ENCODE results near the gene KCNG1. TPM values are rescaled to one million over a fixed set of nuclear protein-coding genes. Genes with fewer than 3 reads are reported as not detected.

The KCNG1 gene
- total and polyA plus RNA-seq, 2 of the 4 experiments (the other 2 are of a cell fraction) = 23.7 to 51.4 TPM

GRCh38 chr20:50959543-50960126 is 63.3 kb downstream of the KCNG1 start:
- Histone ChIP-seq H3K4me3 (ENCODE audit: insufficient read depth, low read depth, low read length) (peak overlapping the region; percentile 91), H4K91ac (ENCODE audit: insufficient read depth, low read depth, low read length) (no peak overlapping the region), H2BK5ac (ENCODE audit: low read depth, low read length, poor library complexity, severe bottlenecking) (no peak overlapping the region), H3K9me3 (ENCODE audit: control insufficient read depth, insufficient read depth, low read length) (no peaks in the 10 kb centered on the region), H4K5ac (ENCODE audit: low read depth, low read length) (peak overlapping the region; percentile 57; the same call in 1 of the 2 replicates), H3K4me2 (ENCODE audit: low read depth, low read length) (peak overlapping the region; percentile 89), H3K27me3 (ENCODE audit: control insufficient read depth, insufficient read depth, low read length) (no peaks in the 10 kb centered on the region), H3K4ac (ENCODE audit: low read depth, low read length) (0 out of 2 replicates have a peak overlapping the region, but pooled peaks have one; percentile 76), H2AK9ac (replicated peaks; ENCODE audit: low read depth, low read length, poor library complexity) (peak overlapping the region; percentile 80), H3K79me1 (ENCODE audit: low read depth in 1 of 2, low read length in 2 of 2) (peaks cover 10 to 50% of the 10 kb centered on the region in 2 experiments; a peak in 3 of 4 replicates), H2AFZ (replicated peaks; ENCODE audit: low read length, poor library complexity) (peak overlapping the region; percentile 97), H3K27ac (ENCODE audit: insufficient read depth, low read length) (no peak overlapping the region; the same call in 1 of the 2 replicates), H2BK120ac (ENCODE audit: low read depth, low read length) (no peak overlapping the region), H3K56ac (ENCODE audit: extremely low read depth, insufficient read depth, low read length) (no peak overlapping the region), H2BK20ac (ENCODE audit: low read depth, low read length) (no peak overlapping the region), H2BK15ac (ENCODE audit: low read depth, low read length) (no peak overlapping the region), H3K36me3 (ENCODE audit: control insufficient read depth, insufficient read depth, low read length) (peaks cover 2% of the 10 kb centered on the region), H3K18ac (ENCODE audit: low read depth, low read length) (no peak overlapping the region), H2AK5ac (ENCODE audit: low read depth, low read length) (peak overlapping the region; percentile 67), H3K9me1 (ENCODE audit: insufficient read depth, low read length) (peaks cover 7% of the 10 kb centered on the region; the same call in 1 of the 2 replicates), H4K20me1 (ENCODE audit: insufficient read depth, low read length) (peaks cover 26% of the 10 kb centered on the region), H3K23ac (ENCODE audit: low read depth, low read length) (no peak overlapping the region), H3K14ac (replicated peaks; ENCODE audit: low read depth, low read length) (no peak overlapping the region), H3K9ac (ENCODE audit: low read depth, low read length) (0 out of 2 replicates have a peak overlapping the region, but pooled peaks have one; percentile 97), H3K4me1 (ENCODE audit: control insufficient read depth, insufficient read depth, low read length) (peaks cover 10% of the 10 kb centered on the region), H4K8ac (ENCODE audit: low read depth in 2 of 2, low read length in 2 of 2) (peak overlapping the region; percentile 65 to 96; a peak in 3 of 4 replicates)
- intact Hi-C loops (cut with micrococcal nuclease) = loop anchor here (2.0 kb wide), 2 partner anchors 21 to 165 kb away; partner anchors contain the start of gene BCAS4
- DNase-seq = no peak
- CTCF ChIA-PET = no interaction called here
- no peak for TF ChIP-seq ELK1 (IDR thresholded peaks at IDR 0.05; ENCODE audit: borderline replicate concordance, low read depth, low read length)
- no peak for TF ChIP-seq USF2 (IDR thresholded peaks at IDR 0.05; ENCODE audit: low read depth, low read length)
- TF ChIP-seq CEBPB (IDR thresholded peaks at IDR 0.05; ENCODE audit: low read depth, low read length) = no peak
- TF ChIP-seq RFX5 (IDR thresholded peaks at IDR 0.05; ENCODE audit: low read depth, low read length) = no peak
- TF ChIP-seq MAFK (IDR thresholded peaks at IDR 0.05; ENCODE audit: low read depth, low read length) = no peak
- no peak for TF ChIP-seq MAZ (IDR thresholded peaks at IDR 0.05; ENCODE audit: borderline replicate concordance, low read depth, low read length)
- no peak for TF ChIP-seq CHD1 (IDR thresholded peaks at IDR 0.05; ENCODE audit: low read depth, low read length)
- no peak for TF ChIP-seq BHLHE40 (IDR thresholded peaks at IDR 0.05; ENCODE audit: low read depth, low read length)
- no peak for ATAC-seq (ENCODE audit: low read depth)
- in situ Hi-C loops (cut with MboI; ENCODE audit: low sequenced_read_pairs) = no loop called here
- POLR2A ChIA-PET (ENCODE audit: unreplicated experiment) = no interaction called here
- 70% methylated on average over 12 of the region's 25 CpGs; no CpG with 5 or more reads in 1 of the 2 experiments for WGBS, 2 experiments (ENCODE audit: extremely low coverage in 2 of 2, insufficient read length in 1 of 2)
- BruUV-seq (replicated peaks) = TSS peak; percentile 47
- dilution Hi-C loops (cut with HindIII; ENCODE audit: low sequenced_read_pairs, unreplicated experiment) = no loop called here

All from IMR-90 (cell line).